PFSK-1 (cell line): ENCODE data around the gene SEMA3F.

Experiments used
- FOXP2 ChIP-seq: optimal IDR thresholded peaks from 2 replicates; pipeline ENCODE3; 2011; ENCODE audit warnings: borderline replicate concordance, control low read depth, inconsistent platforms; ENCODE audit not compliant: insufficient read depth; ENCODE audit errors: extremely low read length, extremely low read depth
- POLR2AphosphoS5 ChIP-seq: IDR thresholded peaks from 2 replicates; pipeline ENCODE4 v1.6.1; 2012; ENCODE audit warnings: low read depth, mild to moderate bottlenecking, control low read depth, low read length, moderate library complexity
- REST ChIP-seq, 2 experiments: IDR thresholded peaks; 2 replicates each; pipeline versions ENCODE4 v1.6.1 to v1.8.0; 2011 to 2012; ENCODE audit warnings: low read depth in 2 of 2, low read length in 2 of 2, control low read depth in 1 of 2, inconsistent platforms in 1 of 2, mild to moderate bottlenecking in 1 of 2, moderate library complexity in 1 of 2; ENCODE audit not compliant: insufficient read depth in 1 of 2
- SIN3A ChIP-seq: IDR thresholded peaks from 2 replicates; pipeline ENCODE4 v1.6.1; 2012; ENCODE audit warnings: mild to moderate bottlenecking, low read length, moderate library complexity, borderline replicate concordance; ENCODE audit not compliant: insufficient read depth
- TAF1 ChIP-seq: IDR thresholded peaks from 2 replicates; pipeline ENCODE4 v1.6.1; 2012; ENCODE audit warnings: low read length, control low read depth, borderline replicate concordance; ENCODE audit not compliant: insufficient read depth

The SEMA3F gene

GRCh38 chr3:50147016-50147415 is 8.1 kb upstream of the SEMA3F start:
- TF ChIP-seq REST (IDR thresholded peaks at IDR 0.05; ENCODE audit: insufficient read depth in 1 of 2, low read depth in 2 of 2, low read length in 2 of 2) (no peak), SIN3A (no peak), FOXP2 (no peak), TAF1 (no peak), POLR2AphosphoS5 (no peak)

GRCh38 chr3:50147447-50147846 is 7.7 kb upstream of the SEMA3F start:
- TF ChIP-seq SIN3A = no peak
- TF ChIP-seq REST (IDR thresholded peaks at IDR 0.05; ENCODE audit: insufficient read depth in 1 of 2, low read depth in 2 of 2, low read length in 2 of 2) = no peak
- TF ChIP-seq TAF1 = no peak
- TF ChIP-seq POLR2AphosphoS5 = no peak
- TF ChIP-seq FOXP2 = no peak

GRCh38 chr3:50147861-50148260 is 7.3 kb upstream of the SEMA3F start:
- no peak for TF ChIP-seq FOXP2
- TF ChIP-seq REST (IDR thresholded peaks at IDR 0.05; ENCODE audit: insufficient read depth in 1 of 2, low read depth in 2 of 2, low read length in 2 of 2) = no peak
- no peak for TF ChIP-seq TAF1
- no peak for TF ChIP-seq SIN3A
- TF ChIP-seq POLR2AphosphoS5 = no peak

DNA sequence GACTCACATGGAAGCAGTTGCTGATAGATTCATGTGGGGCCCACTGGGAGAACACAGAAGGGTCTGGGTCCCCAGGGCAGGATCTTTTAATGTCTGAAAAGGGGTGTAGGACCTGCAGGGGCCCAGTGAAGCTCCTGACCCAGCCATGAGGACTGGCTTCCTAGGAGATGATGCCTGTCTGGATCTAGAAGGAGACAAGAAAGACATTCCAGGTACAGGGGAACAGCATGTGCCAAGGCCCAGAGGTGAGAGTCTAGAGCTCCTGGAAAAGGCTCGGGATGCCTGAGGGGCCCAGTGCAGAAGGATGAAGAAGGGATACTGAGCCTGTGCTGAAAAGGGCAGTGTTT is 4.7 kb upstream of the SEMA3F start:
- TF ChIP-seq SIN3A = no peak
- no peak for TF ChIP-seq REST (IDR thresholded peaks at IDR 0.05; ENCODE audit: insufficient read depth in 1 of 2, low read depth in 2 of 2, low read length in 2 of 2)
- no peak for TF ChIP-seq TAF1
- TF ChIP-seq POLR2AphosphoS5 = no peak
- no peak for TF ChIP-seq FOXP2

- TF ChIP-seq FOXP2 (no peak), POLR2AphosphoS5 (no peak), REST (IDR thresholded peaks at IDR 0.05; ENCODE audit: insufficient read depth in 1 of 2, low read depth in 2 of 2, low read length in 2 of 2) (no peak), TAF1 (no peak)
Observed at GRCh38 chr3:50150863-50151686, 4.0 kb upstream of the SEMA3F start.
